Breast epithelium (tissue), 3 donors: ENCODE results near the gene CRELD1.

Experiments used
- POLR2A ChIP-seq: fragments of 450-650 bp; IDR thresholded peaks from one replicate; pipeline ENCODE4 v1.6.1; 2016; ENCODE audit warnings: antibody characterized with exemption, mild to moderate bottlenecking, moderate library complexity
- TF ChIP-seq, protein P1 (sequence below), 3 donors: fragments of 450-650 bp; IDR thresholded peaks; one replicate each; pipeline ENCODE4 v1.5.1; 2016 to 2017; ENCODE audit warnings: antibody characterized with exemption in 3 of 3, mild to moderate bottlenecking in 3 of 3, moderate library complexity in 3 of 3

DNA sequence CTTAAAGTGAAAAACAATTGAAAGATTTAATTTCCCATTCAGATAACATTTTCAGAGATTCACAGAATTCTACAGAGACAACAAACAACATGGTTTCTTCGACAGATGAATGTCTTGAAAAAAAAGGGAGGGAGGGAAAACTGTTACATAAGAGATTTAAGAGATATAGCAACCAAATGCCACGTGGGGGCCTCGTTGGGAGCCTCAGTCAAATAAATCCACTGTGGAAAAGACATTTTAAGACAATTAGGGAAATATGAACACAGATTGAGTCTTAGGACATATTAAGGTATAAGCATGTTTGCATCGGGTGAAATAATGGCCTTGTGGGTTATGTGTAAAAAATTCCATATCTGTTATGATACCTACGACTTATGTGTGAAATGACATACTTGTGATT, 23.6 kb downstream of the CRELD1 start:
- TF ChIP-seq, protein P1, sequence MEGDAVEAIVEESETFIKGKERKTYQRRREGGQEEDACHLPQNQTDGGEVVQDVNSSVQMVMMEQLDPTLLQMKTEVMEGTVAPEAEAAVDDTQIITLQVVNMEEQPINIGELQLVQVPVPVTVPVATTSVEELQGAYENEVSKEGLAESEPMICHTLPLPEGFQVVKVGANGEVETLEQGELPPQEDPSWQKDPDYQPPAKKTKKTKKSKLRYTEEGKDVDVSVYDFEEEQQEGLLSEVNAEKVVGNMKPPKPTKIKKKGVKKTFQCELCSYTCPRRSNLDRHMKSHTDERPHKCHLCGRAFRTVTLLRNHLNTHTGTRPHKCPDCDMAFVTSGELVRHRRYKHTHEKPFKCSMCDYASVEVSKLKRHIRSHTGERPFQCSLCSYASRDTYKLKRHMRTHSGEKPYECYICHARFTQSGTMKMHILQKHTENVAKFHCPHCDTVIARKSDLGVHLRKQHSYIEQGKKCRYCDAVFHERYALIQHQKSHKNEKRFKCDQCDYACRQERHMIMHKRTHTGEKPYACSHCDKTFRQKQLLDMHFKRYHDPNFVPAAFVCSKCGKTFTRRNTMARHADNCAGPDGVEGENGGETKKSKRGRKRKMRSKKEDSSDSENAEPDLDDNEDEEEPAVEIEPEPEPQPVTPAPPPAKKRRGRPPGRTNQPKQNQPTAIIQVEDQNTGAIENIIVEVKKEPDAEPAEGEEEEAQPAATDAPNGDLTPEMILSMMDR (IDR thresholded peaks at IDR 0.05) = no peak
- no peak for TF ChIP-seq POLR2A
